H1 (cell line): ENCODE measurements around the gene TAS1R3. TPM values are rescaled to one million over a fixed set of nuclear protein-coding genes. Genes with fewer than 3 reads are reported as not detected.

Experiments used
- CBX8 ChIP-seq: fragments of 300-800, 300-1000 bp; sonication (generic); IDR thresholded peaks from 2 replicates; pipeline ENCODE4 v1.7.1; 2016; ENCODE audit warnings: low read depth, low read length, borderline replicate concordance
- CHD7 ChIP-seq: fragments of 300-600 bp; sonication (generic); IDR thresholded peaks from 2 replicates; pipeline ENCODE4 v1.7.1; 2012; ENCODE audit warnings: low read length, moderate library complexity, mild to moderate bottlenecking, inconsistent platforms; ENCODE audit not compliant: insufficient replicate concordance
- JUND ChIP-seq: IDR thresholded peaks from 2 replicates; pipeline ENCODE4 v1.6.1; 2011; ENCODE audit warnings: mild to moderate bottlenecking, improper control_type of control experiment, low read length
- polyA plus RNA-seq, 7 experiments: library from polyadenylated mRNA; depleted of rRNA in 3 of 7; stranded (reverse) in 5 of 7; unstranded in 2 of 7; fragments of >200 nt in 5 of 7; fragments of 200-250 nt in 2 of 7; gene quantifications; 1 replicate in 5 of 7; 2 replicates in 1 of 7; 4 replicates in 1 of 7; pipeline versions ENCODE4 v1.2.1 to v1.2.3, GENCODE V29; 2011 to 2013; ENCODE audit warnings: missing spikeins in 2 of 7, mixed read lengths in 2 of 7
- total RNA-seq: library from RNA; stranded (reverse); fragmentation: NEBNext Ultra II Directional; extraction: Animal tissue kit (Norgen Biotek cat#: 25700); gene quantifications from 2 replicates; pipeline ENCODE4 v1.2.1, GENCODE V29; 2021

Gene TAS1R3
- total and polyA plus RNA-seq, 2 of the 8 experiments (the other 6 are each of a cell fraction or from before 2014, with no cell fraction given) = 0.03 to 0.19 TPM

GRCh38 chr1:1318131-1318652 is 12.9 kb upstream of the TAS1R3 start (continued):
- no peak for TF ChIP-seq CHD7
- peak; percentile 69 for TF ChIP-seq JUND
- no peak for TF ChIP-seq CBX8
